ENCODE results near the gene RBBP8. TPM values are rescaled to one million over a fixed set of nuclear protein-coding genes. Genes with fewer than 3 reads are reported as not detected.

Gene RBBP8
- polyA plus RNA-seq, 1 experiment, result 11.0 TPM

DNA sequence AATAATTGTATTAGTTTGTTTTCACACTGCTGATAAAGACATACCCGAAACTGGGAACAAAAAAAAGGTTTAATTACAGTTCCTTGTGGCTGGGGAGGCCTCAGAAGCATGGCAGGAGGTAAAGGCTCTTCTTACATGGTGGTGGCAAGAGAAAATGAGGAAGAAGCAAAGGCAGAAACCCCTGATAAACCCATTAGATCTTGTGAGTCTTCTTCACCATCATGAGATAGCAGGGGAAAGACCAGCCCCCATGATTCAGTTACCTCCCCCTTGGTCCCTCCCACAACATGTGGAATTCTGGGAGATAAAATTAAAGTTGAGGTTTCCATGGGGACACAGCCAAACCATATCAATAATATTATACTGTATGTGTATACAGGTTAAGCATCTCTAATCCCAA is 128.9 kb downstream of the RBBP8 start:
- Histone ChIP-seq H3K36me3 (ENCODE audit: control insufficient read depth, insufficient read depth, low read length) (no peaks in the 10 kb centered on the region), H3K27me3 (ENCODE audit: control insufficient read depth, insufficient read depth, low read length) (no peaks in the 10 kb centered on the region), H3K4me3 (ENCODE audit: low read depth, low read length) (no peak overlapping the region)
- ChIA-PET POLR2A (no interaction called here), CTCF (no interaction called here)
- TF ChIP-seq, protein P1, sequence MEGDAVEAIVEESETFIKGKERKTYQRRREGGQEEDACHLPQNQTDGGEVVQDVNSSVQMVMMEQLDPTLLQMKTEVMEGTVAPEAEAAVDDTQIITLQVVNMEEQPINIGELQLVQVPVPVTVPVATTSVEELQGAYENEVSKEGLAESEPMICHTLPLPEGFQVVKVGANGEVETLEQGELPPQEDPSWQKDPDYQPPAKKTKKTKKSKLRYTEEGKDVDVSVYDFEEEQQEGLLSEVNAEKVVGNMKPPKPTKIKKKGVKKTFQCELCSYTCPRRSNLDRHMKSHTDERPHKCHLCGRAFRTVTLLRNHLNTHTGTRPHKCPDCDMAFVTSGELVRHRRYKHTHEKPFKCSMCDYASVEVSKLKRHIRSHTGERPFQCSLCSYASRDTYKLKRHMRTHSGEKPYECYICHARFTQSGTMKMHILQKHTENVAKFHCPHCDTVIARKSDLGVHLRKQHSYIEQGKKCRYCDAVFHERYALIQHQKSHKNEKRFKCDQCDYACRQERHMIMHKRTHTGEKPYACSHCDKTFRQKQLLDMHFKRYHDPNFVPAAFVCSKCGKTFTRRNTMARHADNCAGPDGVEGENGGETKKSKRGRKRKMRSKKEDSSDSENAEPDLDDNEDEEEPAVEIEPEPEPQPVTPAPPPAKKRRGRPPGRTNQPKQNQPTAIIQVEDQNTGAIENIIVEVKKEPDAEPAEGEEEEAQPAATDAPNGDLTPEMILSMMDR (IDR thresholded peaks at IDR 0.05; ENCODE audit: insufficient read depth, low read depth, low read length), result no peak
- DNase-seq (ENCODE audit: low read depth), result no peak

DNA sequence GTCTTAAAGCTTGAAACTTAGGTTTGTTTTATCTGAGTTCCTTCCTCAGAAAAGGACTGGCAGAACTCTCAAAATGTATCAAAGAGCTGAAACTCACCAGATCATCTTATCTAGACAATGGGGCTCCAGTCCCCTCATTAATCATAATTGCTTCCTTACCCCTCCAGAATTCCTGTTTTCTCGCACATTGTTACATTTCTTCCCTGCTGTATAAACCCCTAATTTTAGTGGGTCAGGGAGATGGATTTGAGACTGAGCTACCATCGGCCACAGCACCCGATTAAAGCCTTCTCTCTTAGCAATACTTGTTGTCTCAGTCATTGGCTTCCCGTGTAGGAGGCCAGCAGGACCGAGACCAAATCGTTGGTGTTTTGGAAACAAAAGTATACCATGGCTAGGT is 130.4 kb downstream of the RBBP8 start:
- CTCF ChIA-PET, result interaction anchor here (1.6 kb wide), 1 partner anchor 23 kb away, joined by 5 read pairs; no protein-coding TSS in a partner anchor
- TF ChIP-seq, protein P1 (IDR thresholded peaks at IDR 0.05; ENCODE audit: insufficient read depth, low read depth, low read length), result no peak
- H3K4me3 ChIP-seq (ENCODE audit: low read depth, low read length), result no peak overlapping the region
- POLR2A ChIA-PET, result no interaction called here
- DNase-seq (ENCODE audit: low read depth), result no peak
- no peaks in the 10 kb centered on the region for H3K27me3 ChIP-seq (ENCODE audit: control insufficient read depth, insufficient read depth, low read length)
- H3K36me3 ChIP-seq (ENCODE audit: control insufficient read depth, insufficient read depth, low read length), result no peaks in the 10 kb centered on the region

DNA sequence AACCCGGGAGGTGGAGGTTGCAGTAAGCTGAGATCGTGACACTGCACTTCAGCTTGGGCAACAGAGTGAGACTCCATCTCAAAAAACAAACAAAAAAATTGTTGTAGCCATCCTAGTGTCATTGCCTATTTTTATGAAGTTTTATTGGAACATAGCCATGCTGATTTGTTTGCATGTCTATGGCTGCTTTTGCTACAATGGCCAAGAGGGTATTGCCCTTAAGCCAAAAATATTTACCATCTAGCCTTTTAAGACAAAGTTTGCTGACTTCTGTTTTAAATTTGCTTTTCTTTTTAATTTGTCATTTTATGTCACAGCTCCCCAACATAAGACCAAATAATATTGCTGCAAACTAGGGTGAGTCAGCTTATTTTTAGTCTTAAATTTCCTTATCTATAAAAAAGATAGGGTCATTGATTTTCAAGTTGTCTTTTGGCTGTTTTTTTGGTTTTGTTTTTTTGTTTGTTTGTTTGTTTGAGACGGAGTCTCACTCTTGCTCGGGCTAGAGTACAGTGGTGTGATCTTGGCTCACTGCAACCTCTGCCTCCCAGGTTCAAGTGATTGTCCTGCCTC is 132.2 kb downstream of the RBBP8 start:
- POLR2A ChIA-PET, result no interaction called here

DNA sequence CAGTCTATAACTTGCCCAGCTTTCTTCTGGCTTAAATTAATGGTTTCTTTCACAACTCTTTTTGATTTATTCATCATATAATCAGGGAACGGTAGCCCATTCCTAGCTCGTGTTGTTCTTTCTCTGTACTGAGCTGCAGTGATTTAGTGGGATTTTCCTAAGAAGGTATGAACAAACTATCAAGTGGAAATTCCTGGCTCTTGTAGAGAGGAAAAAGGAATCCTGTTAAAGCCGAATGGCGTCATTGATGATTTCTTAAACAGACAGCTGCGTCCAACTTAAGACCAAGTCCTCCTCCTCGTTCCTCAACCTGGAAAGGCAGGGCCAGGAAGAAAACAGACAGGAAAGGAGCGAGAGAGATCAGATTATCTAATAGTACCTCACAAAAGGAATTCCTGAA is 132.9 kb downstream of the RBBP8 start:
- TF ChIP-seq, protein P1 (IDR thresholded peaks at IDR 0.05; ENCODE audit: insufficient read depth, low read depth, low read length), result no peak
- H3K4me3 ChIP-seq (ENCODE audit: low read depth, low read length), result no peak overlapping the region
- POLR2A ChIA-PET, result no interaction called here
- H3K27me3 ChIP-seq (ENCODE audit: control insufficient read depth, insufficient read depth, low read length), result no peaks in the 10 kb centered on the region
- no peak for DNase-seq (ENCODE audit: low read depth)
- CTCF ChIA-PET, result no interaction called here
- H3K36me3 ChIP-seq (ENCODE audit: control insufficient read depth, insufficient read depth, low read length), result no peaks in the 10 kb centered on the region

More for the DNA sequence above, 132.2 kb downstream of the RBBP8 start:
- H3K4me3 ChIP-seq (ENCODE audit: low read depth, low read length), result no peak overlapping the region
- no peaks in the 10 kb centered on the region for H3K27me3 ChIP-seq (ENCODE audit: control insufficient read depth, insufficient read depth, low read length)
- no peaks in the 10 kb centered on the region for H3K36me3 ChIP-seq (ENCODE audit: control insufficient read depth, insufficient read depth, low read length)
- DNase-seq (ENCODE audit: low read depth), result no peak
- CTCF ChIA-PET, result no interaction called here
- TF ChIP-seq, protein P1 (IDR thresholded peaks at IDR 0.05; ENCODE audit: insufficient read depth, low read depth, low read length), result no peak

DNA sequence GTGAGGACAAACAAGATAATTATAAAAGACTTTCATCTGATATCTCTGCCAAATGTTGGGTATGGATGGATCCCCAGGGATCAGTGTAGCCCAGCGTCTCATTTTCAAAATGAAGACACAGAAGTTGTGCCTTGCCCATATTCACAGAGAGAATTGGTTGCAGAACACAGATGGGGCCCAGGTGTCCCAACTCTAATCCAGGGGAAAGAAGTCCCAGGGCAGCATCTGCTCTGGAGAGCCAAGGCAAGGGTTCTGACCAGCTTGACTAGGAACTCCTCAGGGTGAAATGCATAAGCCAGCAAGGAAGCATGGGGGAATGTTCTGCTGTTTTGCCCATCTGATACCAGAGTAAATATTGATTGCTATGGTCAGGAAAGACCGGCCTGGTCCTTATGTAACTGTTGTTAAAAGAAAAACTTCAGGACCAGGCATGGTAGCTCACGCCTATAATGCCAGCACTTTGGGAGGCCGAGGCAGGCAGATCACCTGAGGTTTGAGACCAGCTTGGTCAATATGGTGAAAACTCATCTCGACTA is 133.4 kb downstream of the RBBP8 start:
- CTCF ChIA-PET, result no interaction called here
- no peak overlapping the region for H3K4me3 ChIP-seq (ENCODE audit: low read depth, low read length)
- DNase-seq (ENCODE audit: low read depth), result no peak
- TF ChIP-seq, protein P1 (IDR thresholded peaks at IDR 0.05; ENCODE audit: insufficient read depth, low read depth, low read length), result no peak
- H3K27me3 ChIP-seq (ENCODE audit: control insufficient read depth, insufficient read depth, low read length), result no peaks in the 10 kb centered on the region
- no peaks in the 10 kb centered on the region for H3K36me3 ChIP-seq (ENCODE audit: control insufficient read depth, insufficient read depth, low read length)
- POLR2A ChIA-PET, result no interaction called here
